Osteocyte (in vitro differentiated cells): ENCODE results near the gene ATRAID. TPM values are rescaled to one million over a fixed set of nuclear protein-coding genes. Genes with fewer than 3 reads are reported as not detected.

ENCODE experiments used
- DNase-seq: peaks from one replicate; pipeline ENCODE4 v3.0.0; 2021; ENCODE audit warnings: mixed read lengths; ENCODE audit not compliant: unreplicated experiment; ENCODE audit errors: extremely low spot score
- H3K27ac Mint-ChIP-seq: one replicate; pipeline ENCODE4 v1.8.0; 2021; ENCODE audit warnings: mild to moderate bottlenecking, mixed read lengths; ENCODE audit not compliant: unreplicated experiment
- H3K27me3 Mint-ChIP-seq: one replicate; pipeline ENCODE4 v1.8.0; 2021; ENCODE audit warnings: mixed read lengths; ENCODE audit not compliant: unreplicated experiment
- H3K36me3 Mint-ChIP-seq: one replicate; pipeline ENCODE4 v1.8.0; 2021; ENCODE audit warnings: mixed read lengths; ENCODE audit not compliant: unreplicated experiment
- H3K4me1 Mint-ChIP-seq: one replicate; pipeline ENCODE4 v1.8.0; 2021; ENCODE audit warnings: mixed read lengths; ENCODE audit not compliant: unreplicated experiment
- H3K4me3 Mint-ChIP-seq: one replicate; pipeline ENCODE4 v1.8.0; 2021; ENCODE audit warnings: mild to moderate bottlenecking, moderate library complexity, mixed read lengths; ENCODE audit not compliant: unreplicated experiment
- H3K9me3 Mint-ChIP-seq: one replicate; pipeline ENCODE4 v1.8.0; 2021; ENCODE audit warnings: mixed read lengths; ENCODE audit not compliant: unreplicated experiment
- CTCF ChIP-seq: fragments of 200-600 bp; sonication (generic); IDR thresholded peaks from 2 replicates; pipeline ENCODE4 v1.5.0; 2021; ENCODE audit warnings: antibody characterized with exemption, mild to moderate bottlenecking, moderate library complexity
- total RNA-seq: library from RNA; stranded (reverse); gene quantifications from 2 replicates; pipeline ENCODE4 v1.2.1, GENCODE V29; 2021

Gene ATRAID
- total RNA-seq, 1 donor from 2014 or later, result 125 TPM

GRCh38 chr2:27204566-27204965 is 7.3 kb upstream of the ATRAID start:
- no peak overlapping the region for H3K4me3 Mint-ChIP-seq
- TF ChIP-seq CTCF, result no peak
- H3K4me1 Mint-ChIP-seq, result peaks cover under 1% of the 10 kb centered on the region
- no peak for DNase-seq
- H3K27me3 Mint-ChIP-seq, result no peaks in the 10 kb centered on the region
- H3K27ac Mint-ChIP-seq, result no peak overlapping the region
- H3K36me3 Mint-ChIP-seq, result peaks cover 42% of the 10 kb centered on the region
- H3K9me3 Mint-ChIP-seq, result no peaks in the 10 kb centered on the region

GRCh38 chr2:27205206-27205605 is 6.6 kb upstream of the ATRAID start:
- Mint-ChIP-seq H3K36me3 (peaks cover 42% of the 10 kb centered on the region), H3K27me3 (no peaks in the 10 kb centered on the region), H3K4me1 (peaks cover 7% of the 10 kb centered on the region), H3K27ac (no peak overlapping the region), H3K9me3 (no peaks in the 10 kb centered on the region), H3K4me3 (no peak overlapping the region)
- DNase-seq, result no peak
- TF ChIP-seq CTCF, result no peak

GRCh38 chr2:27206346-27206745 is 5.5 kb upstream of the ATRAID start:
- no peak for DNase-seq
- Mint-ChIP-seq H3K9me3 (no peaks in the 10 kb centered on the region), H3K27me3 (no peaks in the 10 kb centered on the region), H3K4me1 (peaks cover 9% of the 10 kb centered on the region), H3K4me3 (no peak overlapping the region), H3K36me3 (peaks cover 39% of the 10 kb centered on the region), H3K27ac (no peak overlapping the region)
- TF ChIP-seq CTCF, result no peak

- Mint-ChIP-seq H3K36me3 (peaks cover 28% of the 10 kb centered on the region), H3K4me3 (no peak overlapping the region), H3K27ac (no peak overlapping the region), H3K9me3 (no peaks in the 10 kb centered on the region), H3K4me1 (peaks cover 17% of the 10 kb centered on the region), H3K27me3 (no peaks in the 10 kb centered on the region)
- no peak for TF ChIP-seq CTCF
- no peak for DNase-seq
Observed at GRCh38 chr2:27208486-27209050, 3.3 kb upstream of the ATRAID start.

- no peak overlapping the region for H3K27ac Mint-ChIP-seq
- DNase-seq, result no peak
- H3K4me1 Mint-ChIP-seq, result peaks cover 18% of the 10 kb centered on the region
- peak overlapping the region; percentile 39 for H3K4me3 Mint-ChIP-seq
- H3K36me3 Mint-ChIP-seq, result peaks cover 23% of the 10 kb centered on the region
- H3K27me3 Mint-ChIP-seq, result no peaks in the 10 kb centered on the region
- H3K9me3 Mint-ChIP-seq, result no peaks in the 10 kb centered on the region
- no peak for TF ChIP-seq CTCF
Observed at GRCh38 chr2:27209621-27210401, 2.0 kb upstream of the ATRAID start.
